ENCODE results near the gene YTHDC2. TPM values are rescaled to one million over a fixed set of nuclear protein-coding genes. Genes with fewer than 3 reads are reported as not detected.

The YTHDC2 gene
- total RNA-seq, 1 donor from 2014 or later = 32.5 TPM

Other genes with a start within 250 kb of the YTHDC2 start
- gene TSSK1B, start 78.7 kb upstream of the YTHDC2 start, total RNA-seq = 0.36 TPM
- gene MCC, start 25.2 kb upstream of the YTHDC2 start, total RNA-seq = 41.9 TPM

Measured in sciatic nerve (tissue), 1 donor.